ENCODE data around the gene RASIP1.
A peak's percentile ranks its signal among the peaks of the same experiment; 100 is the strongest.
"Not testable (repeated sequence)": the region's sequence is repeated elsewhere in the genome, so short reads cannot be mapped to it uniquely, and the experiment has no call there.

Gene RASIP1

DNA sequence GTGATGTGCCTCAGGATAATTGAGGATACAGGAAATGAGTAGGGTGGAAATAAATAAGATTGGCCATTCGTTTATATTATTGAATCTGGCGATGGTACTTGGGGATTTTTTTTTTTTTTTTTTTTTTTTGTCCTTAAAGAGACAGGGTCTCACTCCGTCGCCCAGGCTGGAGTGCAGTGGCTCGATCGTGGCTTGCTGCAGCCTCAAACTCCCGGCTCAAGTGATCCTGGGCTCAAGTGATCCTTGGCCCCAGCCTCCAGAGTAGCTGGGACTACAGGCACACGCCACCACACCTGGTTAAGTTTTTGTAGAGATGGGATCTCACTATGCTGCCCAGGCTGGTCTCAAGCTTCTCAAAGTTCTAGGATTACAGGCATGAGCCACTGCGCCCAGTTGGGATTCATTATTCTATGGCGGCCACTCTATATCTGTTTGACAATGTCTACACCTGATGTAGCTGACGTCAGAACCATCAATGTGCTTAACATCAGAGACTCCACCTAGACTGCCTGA lies 18.2 kb downstream of the RASIP1 start:
- no peak overlapping the region for H3K27ac ChIP-seq
- TF ChIP-seq CTCF (conservative IDR thresholded peaks at IDR 0.05): no peak
- TF ChIP-seq ZFX (IDR thresholded peaks at IDR 0.05): no peak

DNA sequence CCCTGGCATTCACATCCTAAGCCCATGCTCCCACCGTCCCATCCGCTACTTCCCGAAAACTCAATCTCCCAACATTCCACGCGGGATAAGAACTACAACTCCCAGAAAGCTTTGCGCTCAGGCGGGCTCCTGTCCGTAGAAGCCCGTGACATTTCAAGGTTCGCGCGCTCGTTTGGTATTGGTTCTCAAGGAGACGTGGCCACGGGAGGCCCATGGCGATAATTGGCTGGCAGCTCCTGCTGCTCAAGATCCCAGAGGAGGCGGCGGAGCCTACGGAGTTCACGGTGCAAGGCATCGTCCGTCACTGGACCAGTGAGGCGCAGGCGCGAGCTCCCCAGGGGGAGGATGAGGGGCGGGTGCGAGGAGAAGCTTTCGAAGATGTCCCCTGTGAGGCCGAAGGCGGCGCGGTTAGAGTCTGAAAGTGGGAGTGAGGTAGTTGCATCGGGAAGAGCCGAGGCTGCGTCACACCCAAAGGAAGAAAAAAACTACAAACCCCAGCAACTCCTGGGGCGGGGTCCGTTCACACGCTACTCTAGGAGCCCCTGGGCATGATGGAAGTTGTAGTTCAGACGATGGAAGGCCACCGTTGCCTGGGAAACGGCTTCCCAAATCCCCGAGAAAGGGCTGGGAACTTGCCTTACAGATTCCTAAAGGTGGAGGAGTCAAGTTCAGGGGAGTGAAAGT lies 19.7 kb downstream of the RASIP1 start:
- H3K27ac ChIP-seq: peak overlapping the region; percentile 69
- TF ChIP-seq CTCF (conservative IDR thresholded peaks at IDR 0.05): no peak
- no peak for TF ChIP-seq ZFX (IDR thresholded peaks at IDR 0.05)

- TF ChIP-seq CTCF (conservative IDR thresholded peaks at IDR 0.05) (no peak), ZFX (IDR thresholded peaks at IDR 0.05) (no peak)
- no peak overlapping the region; the same call in 1 of the 2 replicates for H3K27ac ChIP-seq
These were observed 20.2 kb downstream of the RASIP1 start for GRCh38 chr19:48720251-48720612.

- TF ChIP-seq CTCF (conservative IDR thresholded peaks at IDR 0.05) (no peak), ZFX (IDR thresholded peaks at IDR 0.05) (no peak)
- peak within 1 kb of the TSS; percentile 69 for H3K27ac ChIP-seq
These were observed 20.9 kb downstream of the RASIP1 start, which contains the start of gene MAMSTR for GRCh38 chr19:48719263-48720171. MAMSTR (minus strand) TSS chr19:48719725; CDS start chr19:48719031, 694 bp downstream.

GRCh38 chr19:48718711-48719231 lies 21.6 kb downstream of the RASIP1 start:
- no peak overlapping the region for H3K27ac ChIP-seq
- TF ChIP-seq CTCF (conservative IDR thresholded peaks at IDR 0.05) (no peak), ZFX (IDR thresholded peaks at IDR 0.05) (no peak)

GRCh38 chr19:48718106-48718505 lies 22.3 kb downstream of the RASIP1 start:
- not testable (repeated sequence) for H3K27ac ChIP-seq

DNA sequence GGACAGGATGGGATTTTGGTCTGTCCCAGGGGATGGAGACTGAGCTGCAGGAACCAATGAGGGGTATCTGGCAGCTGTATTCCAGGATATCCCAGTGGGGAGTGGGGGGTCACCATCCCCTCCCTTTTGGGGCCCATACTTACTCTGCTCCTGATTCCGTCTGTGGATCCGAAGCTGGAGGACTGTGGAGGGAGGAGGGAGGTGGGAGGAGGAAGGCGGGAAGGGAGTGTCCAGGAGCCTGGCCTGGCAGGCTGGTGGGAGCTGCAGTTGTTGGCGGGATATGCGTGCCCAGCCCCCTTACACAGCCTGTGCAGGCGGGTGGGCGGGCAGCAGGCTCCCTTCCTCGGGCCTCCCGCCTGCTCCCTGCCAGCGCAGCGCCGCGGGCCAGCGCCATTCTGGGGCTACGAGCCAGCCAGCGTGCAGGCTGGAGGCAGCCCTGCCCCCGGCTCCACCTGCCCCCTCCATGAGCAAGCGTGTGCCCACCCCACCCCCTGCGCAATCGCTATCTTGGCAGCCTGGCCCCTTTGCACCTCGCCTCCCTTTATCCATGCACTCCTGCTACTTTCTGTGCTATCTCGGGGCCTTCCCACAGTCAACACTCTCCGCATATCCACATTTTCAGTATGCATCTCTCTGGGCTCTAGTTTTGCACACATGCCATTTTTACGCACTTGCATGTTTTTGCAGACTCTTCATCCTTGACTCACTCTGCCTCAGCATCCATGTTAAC lies 23.7 kb downstream of the RASIP1 start:
- no peak overlapping the region for H3K27ac ChIP-seq
- no peak for TF ChIP-seq ZFX (IDR thresholded peaks at IDR 0.05)
- no peak for TF ChIP-seq CTCF (conservative IDR thresholded peaks at IDR 0.05)

All from C4-2B (cell line).